Peyer's patch (tissue), 4 donors: ENCODE results near the gene STON1.

Experiments used
- CTCF ChIP-seq, 6 experiments: fragments of 450-650 bp in 4 of 6; fragments of 200-600 bp in 2 of 6; sonication (generic) in 1 of 6; IDR thresholded peaks; one replicate each; pipeline ENCODE4 v1.5.1; 2017 to 2019; ENCODE audit warnings: antibody characterized with exemption in 6 of 6, mild to moderate bottlenecking in 3 of 6, moderate library complexity in 1 of 6
- POLR2A ChIP-seq, 2 donors: fragments of 450-650 bp; IDR thresholded peaks; one replicate each; pipeline ENCODE4 v1.5.1; 2017; ENCODE audit warnings: antibody characterized with exemption in 2 of 2, mild to moderate bottlenecking in 2 of 2, moderate library complexity in 2 of 2

- no peak for TF ChIP-seq POLR2A (IDR thresholded peaks at IDR 0.05)
- TF ChIP-seq CTCF (IDR thresholded peaks at IDR 0.05) = no peak
Measured at GRCh38 chr2:48527226-48527885, 2.6 kb upstream of the STON1 start.
